Lower lobe of right lung (tissue), 2 donors: ENCODE data around the gene CCDC60. TPM values are rescaled to one million over a fixed set of nuclear protein-coding genes. Genes with fewer than 3 reads are reported as not detected.

ENCODE experiments used
- ATAC-seq, 2 donors: fragments of 200-7000 bp; cut with Tn5 transposase; one replicate each; pipeline ENCODE4 v1.9.1; 2020 to 2022; ENCODE audit warnings: mild to moderate bottlenecking in 2 of 2, moderate library complexity in 2 of 2
- DNase-seq: peaks from one replicate; pipeline ENCODE4 v3.0.0-alpha.2; 2020
- H3K27ac ChIP-seq: fragments of 200-600 bp; one replicate; pipeline ENCODE4 v1.8.0; 2022
- H3K27me3 ChIP-seq: fragments of 200-600 bp; one replicate; pipeline ENCODE4 v1.8.0; 2022; ENCODE audit warnings: low read depth
- H3K36me3 ChIP-seq: fragments of 200-600 bp; one replicate; pipeline ENCODE4 v1.8.0; 2022; ENCODE audit warnings: mild to moderate bottlenecking
- H3K4me1 ChIP-seq: fragments of 200-600 bp; one replicate; pipeline ENCODE4 v1.8.0; 2022
- H3K4me3 ChIP-seq: fragments of 200-600 bp; one replicate; pipeline ENCODE4 v1.8.0; 2022; ENCODE audit warnings: mild to moderate bottlenecking
- H3K9me3 ChIP-seq: fragments of 200-600 bp; one replicate; pipeline ENCODE4 v1.8.0; 2022
- intact Hi-C: fragments of 100-400 bp; cut with DNase I; formaldehyde crosslinking; loops from one replicate; pipeline ENCODE4 v1.11.0; 2022
- total RNA-seq: library from RNA; stranded (reverse); fragmentation: NEBNext Ultra II Directional; extraction: Animal tissue kit (Norgen Biotek cat#: 25700); gene quantifications from one replicate; pipeline ENCODE4 v1.2.1, GENCODE V29; 2021
- TF ChIP-seq, protein P1 (sequence below): fragments of 200-600 bp; IDR thresholded peaks from one replicate; pipeline ENCODE4 v1.8.0; 2022; ENCODE audit warnings: antibody characterized with exemption, mild to moderate bottlenecking
- donor health status: DM: no; HTN: yes; CAD: no; lungs with severe emphysema.

CCDC60 gene
- total RNA-seq, 1 donor from 2014 or later, result 2.2 TPM

DNA sequence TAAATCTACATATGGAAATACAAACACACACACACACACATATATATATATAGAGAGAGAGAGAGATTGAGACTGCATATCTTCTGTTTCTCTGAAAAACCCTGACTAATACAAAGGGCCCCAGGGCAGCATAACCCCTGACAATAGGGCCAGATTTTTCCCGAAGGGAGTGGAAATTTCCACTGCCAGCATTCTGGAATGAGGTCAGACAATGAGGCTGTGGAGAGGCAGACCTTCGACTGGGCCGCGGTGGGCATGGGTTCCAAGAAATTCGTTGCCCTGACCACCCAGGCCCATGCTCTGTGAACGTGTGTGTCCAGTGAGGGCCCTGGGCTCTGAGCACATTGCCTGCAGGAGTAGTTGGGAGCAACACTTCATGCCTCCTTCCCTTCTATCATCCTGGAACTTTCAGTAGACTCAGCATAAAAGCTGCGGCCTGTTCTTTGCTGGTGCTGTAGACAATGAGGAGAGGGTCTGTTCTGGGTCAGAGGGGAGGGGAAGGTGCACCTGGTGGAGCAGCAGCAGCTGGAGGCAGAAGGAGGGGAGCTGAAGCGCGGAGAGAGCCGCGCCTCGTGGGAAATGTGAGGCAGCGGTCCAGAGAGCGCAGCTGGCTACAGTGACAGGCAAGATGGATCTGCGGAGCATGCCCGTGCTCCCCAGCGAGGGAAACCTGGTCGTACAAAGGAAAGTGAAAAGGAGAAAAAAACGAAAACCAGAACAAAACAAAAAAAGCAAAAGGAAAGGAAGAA, 25.6 kb upstream of the CCDC60 start:
- Histone ChIP-seq H3K9me3 (no peaks in the 10 kb centered on the region), H3K4me1 (no peaks in the 10 kb centered on the region), H3K27me3 (no peaks in the 10 kb centered on the region), H3K36me3 (no peaks in the 10 kb centered on the region), H3K27ac (no peak overlapping the region), H3K4me3 (no peak overlapping the region)
- DNase-seq, result no peak
- intact Hi-C loops, result no loop called here
- no peak for ATAC-seq
- TF ChIP-seq, protein P1, sequence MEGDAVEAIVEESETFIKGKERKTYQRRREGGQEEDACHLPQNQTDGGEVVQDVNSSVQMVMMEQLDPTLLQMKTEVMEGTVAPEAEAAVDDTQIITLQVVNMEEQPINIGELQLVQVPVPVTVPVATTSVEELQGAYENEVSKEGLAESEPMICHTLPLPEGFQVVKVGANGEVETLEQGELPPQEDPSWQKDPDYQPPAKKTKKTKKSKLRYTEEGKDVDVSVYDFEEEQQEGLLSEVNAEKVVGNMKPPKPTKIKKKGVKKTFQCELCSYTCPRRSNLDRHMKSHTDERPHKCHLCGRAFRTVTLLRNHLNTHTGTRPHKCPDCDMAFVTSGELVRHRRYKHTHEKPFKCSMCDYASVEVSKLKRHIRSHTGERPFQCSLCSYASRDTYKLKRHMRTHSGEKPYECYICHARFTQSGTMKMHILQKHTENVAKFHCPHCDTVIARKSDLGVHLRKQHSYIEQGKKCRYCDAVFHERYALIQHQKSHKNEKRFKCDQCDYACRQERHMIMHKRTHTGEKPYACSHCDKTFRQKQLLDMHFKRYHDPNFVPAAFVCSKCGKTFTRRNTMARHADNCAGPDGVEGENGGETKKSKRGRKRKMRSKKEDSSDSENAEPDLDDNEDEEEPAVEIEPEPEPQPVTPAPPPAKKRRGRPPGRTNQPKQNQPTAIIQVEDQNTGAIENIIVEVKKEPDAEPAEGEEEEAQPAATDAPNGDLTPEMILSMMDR, result no peak

- no peak overlapping the region for H3K4me3 ChIP-seq
- intact Hi-C loops, result no loop called here
- DNase-seq (no peak), ATAC-seq (no peak)
- no peaks in the 10 kb centered on the region for H3K27me3 ChIP-seq
- no peaks in the 10 kb centered on the region for H3K36me3 ChIP-seq
- no peaks in the 10 kb centered on the region for H3K4me1 ChIP-seq
- no peak overlapping the region for H3K27ac ChIP-seq
- TF ChIP-seq, protein P1, result no peak
- no peaks in the 10 kb centered on the region for H3K9me3 ChIP-seq
Observed at GRCh38 chr12:119311878-119312277, 22.7 kb upstream of the CCDC60 start.

DNA sequence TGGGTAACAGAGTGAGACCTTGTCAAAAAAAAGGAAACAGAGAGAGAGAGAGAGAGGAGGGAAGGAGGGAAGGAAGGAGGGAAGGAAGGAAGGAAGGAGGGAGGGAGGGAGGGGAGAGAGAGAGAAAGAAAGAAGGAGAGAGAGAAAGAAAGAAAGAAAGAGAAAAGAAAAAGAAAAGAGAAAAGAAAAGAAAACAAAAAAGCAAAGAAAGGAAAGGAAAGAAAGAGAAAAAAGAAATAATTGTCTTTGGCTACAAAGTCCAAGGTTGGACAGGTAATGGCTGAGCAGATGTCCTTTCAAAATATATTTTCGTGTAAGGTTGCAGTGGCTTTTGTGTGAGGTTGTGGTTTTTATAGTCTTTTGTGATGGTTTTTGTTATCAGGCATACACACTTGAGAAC, 21.6 kb upstream of the CCDC60 start:
- DNase-seq (no peak), ATAC-seq (no peak)
- Histone ChIP-seq H3K4me1 (no peaks in the 10 kb centered on the region), H3K27ac (no peak overlapping the region), H3K4me3 (no peak overlapping the region), H3K36me3 (no peaks in the 10 kb centered on the region), H3K27me3 (no peaks in the 10 kb centered on the region), H3K9me3 (no peaks in the 10 kb centered on the region)
- TF ChIP-seq, protein P1, result no peak
- intact Hi-C loops, result no loop called here

- Histone ChIP-seq H3K27ac (no peak overlapping the region), H3K36me3 (no peaks in the 10 kb centered on the region), H3K4me1 (no peaks in the 10 kb centered on the region), H3K27me3 (no peaks in the 10 kb centered on the region), H3K9me3 (no peaks in the 10 kb centered on the region), H3K4me3 (no peak overlapping the region)
- no peak for ATAC-seq
- TF ChIP-seq, protein P1, result no peak
- no peak for DNase-seq
- intact Hi-C loops, result no loop called here
Observed at GRCh38 chr12:119314290-119314689, 20.2 kb upstream of the CCDC60 start.

DNA sequence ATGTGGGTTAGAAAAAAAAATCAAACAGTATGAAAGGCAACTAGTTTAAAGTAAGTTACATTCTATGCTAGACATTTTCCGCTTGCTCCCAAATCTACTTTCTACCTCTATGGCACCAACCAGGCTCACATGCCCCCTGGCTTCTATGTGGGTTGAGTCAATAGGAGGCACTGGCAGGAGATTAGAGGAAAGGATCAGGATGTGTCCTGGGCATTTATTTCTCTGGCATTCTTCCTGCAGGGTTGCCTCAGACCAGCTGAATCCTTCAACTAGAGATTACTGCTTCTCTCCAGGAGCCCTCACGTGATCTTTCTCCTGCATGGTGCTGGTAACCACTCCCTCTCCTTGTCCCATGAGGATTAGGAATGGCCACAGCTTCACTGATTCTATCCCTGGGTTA, 14.9 kb upstream of the CCDC60 start:
- Histone ChIP-seq H3K36me3 (no peaks in the 10 kb centered on the region), H3K4me3 (no peak overlapping the region), H3K9me3 (no peaks in the 10 kb centered on the region), H3K27ac (no peak overlapping the region), H3K4me1 (no peaks in the 10 kb centered on the region), H3K27me3 (no peaks in the 10 kb centered on the region)
- intact Hi-C loops, result no loop called here
- DNase-seq, result no peak
- TF ChIP-seq, protein P1, result no peak
- ATAC-seq, result no peak
